Measurements from ENCODE around the gene ECT2.
"Not testable (repeated sequence)": the region's sequence is repeated elsewhere in the genome, so short reads cannot be mapped to it uniquely, and the experiment has no call there.

ECT2 gene, protein sequence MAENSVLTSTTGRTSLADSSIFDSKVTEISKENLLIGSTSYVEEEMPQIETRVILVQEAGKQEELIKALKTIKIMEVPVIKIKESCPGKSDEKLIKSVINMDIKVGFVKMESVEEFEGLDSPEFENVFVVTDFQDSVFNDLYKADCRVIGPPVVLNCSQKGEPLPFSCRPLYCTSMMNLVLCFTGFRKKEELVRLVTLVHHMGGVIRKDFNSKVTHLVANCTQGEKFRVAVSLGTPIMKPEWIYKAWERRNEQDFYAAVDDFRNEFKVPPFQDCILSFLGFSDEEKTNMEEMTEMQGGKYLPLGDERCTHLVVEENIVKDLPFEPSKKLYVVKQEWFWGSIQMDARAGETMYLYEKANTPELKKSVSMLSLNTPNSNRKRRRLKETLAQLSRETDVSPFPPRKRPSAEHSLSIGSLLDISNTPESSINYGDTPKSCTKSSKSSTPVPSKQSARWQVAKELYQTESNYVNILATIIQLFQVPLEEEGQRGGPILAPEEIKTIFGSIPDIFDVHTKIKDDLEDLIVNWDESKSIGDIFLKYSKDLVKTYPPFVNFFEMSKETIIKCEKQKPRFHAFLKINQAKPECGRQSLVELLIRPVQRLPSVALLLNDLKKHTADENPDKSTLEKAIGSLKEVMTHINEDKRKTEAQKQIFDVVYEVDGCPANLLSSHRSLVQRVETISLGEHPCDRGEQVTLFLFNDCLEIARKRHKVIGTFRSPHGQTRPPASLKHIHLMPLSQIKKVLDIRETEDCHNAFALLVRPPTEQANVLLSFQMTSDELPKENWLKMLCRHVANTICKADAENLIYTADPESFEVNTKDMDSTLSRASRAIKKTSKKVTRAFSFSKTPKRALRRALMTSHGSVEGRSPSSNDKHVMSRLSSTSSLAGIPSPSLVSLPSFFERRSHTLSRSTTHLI

DNA sequence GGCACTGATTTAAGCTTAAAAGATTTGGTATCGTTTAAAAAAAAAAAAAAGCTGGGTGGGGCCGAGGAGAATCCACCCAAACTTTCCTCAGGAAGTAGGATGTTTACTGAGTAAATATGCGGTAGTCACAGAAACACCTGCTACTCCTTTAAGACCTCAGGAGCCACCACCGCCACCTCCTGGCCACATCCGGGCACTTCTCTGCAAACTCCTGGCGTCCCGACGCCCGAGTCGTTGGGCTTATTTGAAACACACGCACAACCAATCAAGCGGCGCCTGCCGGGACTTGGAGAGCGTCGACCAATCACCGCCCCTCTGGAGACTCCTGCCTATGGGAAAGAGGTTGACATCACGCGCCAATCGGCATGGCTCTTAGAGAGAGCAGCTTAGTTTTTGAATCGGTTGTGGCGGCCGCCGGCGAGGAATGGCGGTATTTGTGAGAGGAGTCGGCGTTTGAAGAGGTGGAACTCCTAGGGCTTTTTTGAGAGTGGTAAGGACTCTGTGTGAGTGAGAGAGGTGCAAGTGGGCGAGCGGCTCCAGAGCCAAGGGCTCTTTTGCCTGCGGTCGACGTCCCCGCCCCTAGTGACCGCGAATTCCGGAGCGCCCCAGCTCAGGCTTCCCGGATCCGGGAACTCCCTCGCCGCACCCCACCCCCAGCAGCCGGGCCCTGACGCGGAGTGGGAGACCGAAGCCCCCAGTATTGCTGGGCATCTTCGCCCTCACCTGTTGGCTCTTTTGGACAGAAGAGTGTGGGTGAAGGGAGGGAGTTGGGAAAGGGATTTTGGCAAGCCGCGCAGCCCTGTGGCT is at the start of gene ECT2:
ECT2 (plus strand) TSS at position 359 of the 807 bp plus-strand sequence. CDS start 3,805 bp downstream, outside the sequence.
- TF ChIP-seq, protein P1, sequence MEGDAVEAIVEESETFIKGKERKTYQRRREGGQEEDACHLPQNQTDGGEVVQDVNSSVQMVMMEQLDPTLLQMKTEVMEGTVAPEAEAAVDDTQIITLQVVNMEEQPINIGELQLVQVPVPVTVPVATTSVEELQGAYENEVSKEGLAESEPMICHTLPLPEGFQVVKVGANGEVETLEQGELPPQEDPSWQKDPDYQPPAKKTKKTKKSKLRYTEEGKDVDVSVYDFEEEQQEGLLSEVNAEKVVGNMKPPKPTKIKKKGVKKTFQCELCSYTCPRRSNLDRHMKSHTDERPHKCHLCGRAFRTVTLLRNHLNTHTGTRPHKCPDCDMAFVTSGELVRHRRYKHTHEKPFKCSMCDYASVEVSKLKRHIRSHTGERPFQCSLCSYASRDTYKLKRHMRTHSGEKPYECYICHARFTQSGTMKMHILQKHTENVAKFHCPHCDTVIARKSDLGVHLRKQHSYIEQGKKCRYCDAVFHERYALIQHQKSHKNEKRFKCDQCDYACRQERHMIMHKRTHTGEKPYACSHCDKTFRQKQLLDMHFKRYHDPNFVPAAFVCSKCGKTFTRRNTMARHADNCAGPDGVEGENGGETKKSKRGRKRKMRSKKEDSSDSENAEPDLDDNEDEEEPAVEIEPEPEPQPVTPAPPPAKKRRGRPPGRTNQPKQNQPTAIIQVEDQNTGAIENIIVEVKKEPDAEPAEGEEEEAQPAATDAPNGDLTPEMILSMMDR (IDR thresholded peaks at IDR 0.05; ENCODE audit: borderline replicate concordance, control extremely low read depth, extremely low read depth, insufficient read depth, missing control alignments): peak; percentile 69
- peak; percentile 98 for DNase-seq (ENCODE audit: low spot score)
- in situ Hi-C loops (cut with MboI; ENCODE audit: low sequenced_read_pairs, unreplicated experiment): no loop called here

DNA sequence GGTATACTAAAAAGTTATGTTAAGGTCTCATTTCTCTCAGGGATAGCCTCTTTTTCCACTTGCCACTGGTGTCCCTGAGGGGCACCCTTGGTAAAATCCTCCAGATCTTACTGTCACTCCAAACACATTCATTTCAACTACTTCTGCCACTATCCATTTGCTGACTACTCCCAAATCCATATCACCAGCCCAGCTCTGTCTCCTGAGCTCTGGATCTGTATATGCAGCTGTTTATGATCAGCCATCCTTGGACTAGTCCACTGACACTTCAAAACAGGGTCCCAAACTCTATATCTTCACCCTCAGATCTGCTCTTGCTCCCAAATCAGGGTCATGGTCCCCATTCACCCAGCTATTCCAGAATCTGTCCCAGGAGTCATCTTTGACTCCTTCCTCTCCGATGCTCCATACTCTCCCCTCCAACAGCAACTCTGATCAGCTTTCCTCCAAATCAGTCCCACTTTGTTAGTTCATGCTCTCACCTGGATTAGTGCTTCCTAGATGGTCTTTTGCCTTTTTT is 49.5 kb upstream of the ECT2 start:
- DNase-seq (ENCODE audit: low spot score): no peak
- TF ChIP-seq, protein P1 (IDR thresholded peaks at IDR 0.05; ENCODE audit: borderline replicate concordance, control extremely low read depth, extremely low read depth, insufficient read depth, missing control alignments): no peak
- in situ Hi-C loops (cut with MboI; ENCODE audit: low sequenced_read_pairs, unreplicated experiment): no loop called here

DNA sequence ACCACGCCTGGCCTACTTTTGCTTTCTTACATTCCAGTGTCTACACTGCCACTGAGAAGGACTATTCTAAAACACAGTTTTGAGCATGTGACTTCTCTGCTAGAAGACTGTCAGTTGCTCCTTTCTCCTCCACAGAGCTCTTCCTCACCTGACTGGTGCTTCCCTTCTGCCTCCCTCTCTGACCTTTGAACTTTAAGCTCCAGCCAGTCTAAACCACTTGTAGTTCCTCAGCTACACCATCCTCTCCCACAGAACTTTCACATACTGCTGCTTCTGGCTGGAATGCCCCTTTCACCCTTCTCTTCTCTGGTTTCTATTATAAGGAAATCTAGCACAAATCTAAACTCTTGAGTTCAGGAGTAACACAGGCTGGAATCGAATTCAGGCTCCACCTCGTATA is 48.8 kb upstream of the ECT2 start:
- TF ChIP-seq, protein P1 (IDR thresholded peaks at IDR 0.05; ENCODE audit: borderline replicate concordance, control extremely low read depth, extremely low read depth, insufficient read depth, missing control alignments): no peak
- in situ Hi-C loops (cut with MboI; ENCODE audit: low sequenced_read_pairs, unreplicated experiment): no loop called here
- DNase-seq (ENCODE audit: low spot score): no peak

DNA sequence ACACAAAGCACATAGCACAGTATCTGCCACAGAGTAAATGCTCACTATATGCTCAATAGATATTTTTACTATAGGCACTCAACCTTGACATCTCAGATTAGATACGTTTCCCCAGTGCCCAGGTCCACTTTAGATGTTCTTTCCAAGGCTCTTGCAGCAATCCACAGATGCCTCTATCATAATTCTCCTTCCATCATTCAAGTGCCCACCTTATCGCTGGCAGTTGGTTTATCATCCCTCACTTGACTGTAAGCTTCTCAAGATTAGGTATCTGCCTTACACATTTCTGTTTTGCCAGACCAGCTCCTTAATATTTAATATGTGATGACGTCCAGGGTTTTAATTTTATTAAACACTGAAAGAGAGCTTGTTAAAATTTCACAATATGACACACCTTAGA is 48.3 kb upstream of the ECT2 start:
- DNase-seq (ENCODE audit: low spot score): no peak
- TF ChIP-seq, protein P1 (IDR thresholded peaks at IDR 0.05; ENCODE audit: borderline replicate concordance, control extremely low read depth, extremely low read depth, insufficient read depth, missing control alignments): no peak
- in situ Hi-C loops (cut with MboI; ENCODE audit: low sequenced_read_pairs, unreplicated experiment): no loop called here

DNA sequence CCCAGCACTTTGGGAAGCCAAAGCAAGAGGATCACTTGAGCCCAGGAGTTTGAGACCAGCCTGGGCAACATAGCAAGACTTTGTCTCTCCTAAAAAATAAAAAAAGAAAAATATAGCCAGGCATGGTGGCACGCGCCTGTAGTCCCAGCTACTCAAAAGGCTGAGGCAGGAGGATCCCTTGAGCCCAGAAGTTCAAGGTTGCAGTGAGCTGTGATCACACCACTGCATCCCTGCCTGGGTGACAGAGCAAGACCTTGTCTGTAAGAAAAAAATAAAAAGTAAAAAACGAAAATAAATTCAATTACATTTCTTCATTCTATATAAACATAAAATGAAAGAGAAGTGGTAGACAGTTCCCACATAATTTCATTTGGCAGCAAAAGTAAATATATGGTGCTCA is 47.8 kb upstream of the ECT2 start:
- DNase-seq (ENCODE audit: low spot score); in situ Hi-C loops (cut with MboI; ENCODE audit: low sequenced_read_pairs, unreplicated experiment): not testable (repeated sequence)

DNA sequence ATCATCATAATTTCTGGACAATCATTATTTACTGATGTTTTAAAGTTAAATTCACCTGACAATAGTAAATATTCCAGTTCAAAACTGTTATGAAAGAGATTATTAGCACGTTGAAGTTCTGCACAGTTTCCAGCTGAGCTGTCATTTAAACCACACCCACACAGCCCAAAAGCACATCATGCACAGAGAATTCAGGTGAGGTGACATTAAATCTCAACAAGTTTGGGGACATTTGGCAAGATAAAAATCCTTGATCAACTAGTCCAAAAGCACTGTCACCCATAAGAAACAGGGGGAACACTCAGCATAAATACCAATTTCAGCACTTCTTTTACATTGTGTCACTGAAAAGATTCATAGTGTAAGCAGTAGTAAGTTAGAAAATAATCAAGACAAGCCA is 46.5 kb upstream of the ECT2 start:
- no peak for DNase-seq (ENCODE audit: low spot score)
- TF ChIP-seq, protein P1 (IDR thresholded peaks at IDR 0.05; ENCODE audit: borderline replicate concordance, control extremely low read depth, extremely low read depth, insufficient read depth, missing control alignments): no peak
- in situ Hi-C loops (cut with MboI; ENCODE audit: low sequenced_read_pairs, unreplicated experiment): no loop called here

All from GM13976 (cell line).